ENCODE data around the gene PTPRN2. TPM values are rescaled to one million over a fixed set of nuclear protein-coding genes. Genes with fewer than 3 reads are reported as not detected.

Gene PTPRN2
- total and polyA plus RNA-seq, 9 of the 15 experiments (the other 6 are each of a cell fraction or from before 2014, with no cell fraction given) = not detected

DNA sequence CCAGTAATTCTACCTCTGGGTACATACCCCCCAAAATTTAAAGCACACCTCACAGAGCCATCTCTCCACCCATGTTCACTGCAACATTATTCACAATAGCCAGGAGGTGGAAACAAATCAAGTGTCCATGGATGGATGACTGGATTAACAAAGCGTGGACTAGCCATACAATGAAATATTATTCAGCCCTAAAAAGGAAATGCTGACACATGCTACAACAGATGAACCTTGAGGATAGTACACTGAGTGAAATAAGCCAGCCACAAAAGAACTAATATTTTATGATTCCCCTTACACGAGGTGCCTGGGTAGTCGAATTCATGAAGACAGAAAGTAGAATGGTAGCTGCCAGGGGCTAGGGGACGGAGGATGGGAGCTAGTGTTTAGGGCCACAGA is 31.1 kb upstream of the PTPRN2 start (continued):
- TF ChIP-seq, protein P1, sequence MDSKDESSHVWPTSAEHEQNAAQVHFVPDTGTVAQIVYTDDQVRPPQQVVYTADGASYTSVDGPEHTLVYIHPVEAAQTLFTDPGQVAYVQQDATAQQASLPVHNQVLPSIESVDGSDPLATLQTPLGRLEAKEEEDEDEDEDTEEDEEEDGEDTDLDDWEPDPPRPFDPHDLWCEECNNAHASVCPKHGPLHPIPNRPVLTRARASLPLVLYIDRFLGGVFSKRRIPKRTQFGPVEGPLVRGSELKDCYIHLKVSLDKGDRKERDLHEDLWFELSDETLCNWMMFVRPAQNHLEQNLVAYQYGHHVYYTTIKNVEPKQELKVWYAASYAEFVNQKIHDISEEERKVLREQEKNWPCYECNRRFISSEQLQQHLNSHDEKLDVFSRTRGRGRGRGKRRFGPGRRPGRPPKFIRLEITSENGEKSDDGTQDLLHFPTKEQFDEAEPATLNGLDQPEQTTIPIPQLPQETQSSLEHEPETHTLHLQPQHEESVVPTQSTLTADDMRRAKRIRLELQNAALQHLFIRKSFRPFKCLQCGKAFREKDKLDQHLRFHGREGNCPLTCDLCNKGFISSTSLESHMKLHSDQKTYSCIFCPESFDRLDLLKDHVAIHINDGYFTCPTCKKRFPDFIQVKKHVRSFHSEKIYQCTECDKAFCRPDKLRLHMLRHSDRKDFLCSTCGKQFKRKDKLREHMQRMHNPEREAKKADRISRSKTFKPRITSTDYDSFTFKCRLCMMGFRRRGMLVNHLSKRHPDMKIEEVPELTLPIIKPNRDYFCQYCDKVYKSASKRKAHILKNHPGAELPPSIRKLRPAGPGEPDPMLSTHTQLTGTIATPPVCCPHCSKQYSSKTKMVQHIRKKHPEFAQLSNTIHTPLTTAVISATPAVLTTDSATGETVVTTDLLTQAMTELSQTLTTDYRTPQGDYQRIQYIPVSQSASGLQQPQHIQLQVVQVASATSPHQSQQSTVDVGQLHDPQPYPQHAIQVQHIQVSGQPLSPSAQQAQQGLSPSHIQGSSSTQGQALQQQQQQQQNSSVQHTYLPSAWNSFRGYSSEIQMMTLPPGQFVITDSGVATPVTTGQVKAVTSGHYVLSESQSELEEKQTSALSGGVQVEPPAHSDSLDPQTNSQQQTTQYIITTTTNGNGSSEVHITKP (IDR thresholded peaks at IDR 0.05; ENCODE audit: partially characterized antibody) = no peak
- TF ChIP-seq, protein P2, sequence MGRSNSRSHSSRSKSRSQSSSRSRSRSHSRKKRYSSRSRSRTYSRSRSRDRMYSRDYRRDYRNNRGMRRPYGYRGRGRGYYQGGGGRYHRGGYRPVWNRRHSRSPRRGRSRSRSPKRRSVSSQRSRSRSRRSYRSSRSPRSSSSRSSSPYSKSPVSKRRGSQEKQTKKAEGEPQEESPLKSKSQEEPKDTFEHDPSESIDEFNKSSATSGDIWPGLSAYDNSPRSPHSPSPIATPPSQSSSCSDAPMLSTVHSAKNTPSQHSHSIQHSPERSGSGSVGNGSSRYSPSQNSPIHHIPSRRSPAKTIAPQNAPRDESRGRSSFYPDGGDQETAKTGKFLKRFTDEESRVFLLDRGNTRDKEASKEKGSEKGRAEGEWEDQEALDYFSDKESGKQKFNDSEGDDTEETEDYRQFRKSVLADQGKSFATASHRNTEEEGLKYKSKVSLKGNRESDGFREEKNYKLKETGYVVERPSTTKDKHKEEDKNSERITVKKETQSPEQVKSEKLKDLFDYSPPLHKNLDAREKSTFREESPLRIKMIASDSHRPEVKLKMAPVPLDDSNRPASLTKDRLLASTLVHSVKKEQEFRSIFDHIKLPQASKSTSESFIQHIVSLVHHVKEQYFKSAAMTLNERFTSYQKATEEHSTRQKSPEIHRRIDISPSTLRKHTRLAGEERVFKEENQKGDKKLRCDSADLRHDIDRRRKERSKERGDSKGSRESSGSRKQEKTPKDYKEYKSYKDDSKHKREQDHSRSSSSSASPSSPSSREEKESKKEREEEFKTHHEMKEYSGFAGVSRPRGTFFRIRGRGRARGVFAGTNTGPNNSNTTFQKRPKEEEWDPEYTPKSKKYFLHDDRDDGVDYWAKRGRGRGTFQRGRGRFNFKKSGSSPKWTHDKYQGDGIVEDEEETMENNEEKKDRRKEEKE (IDR thresholded peaks at IDR 0.05; ENCODE audit: borderline replicate concordance in 1 of 2, control insufficient read depth in 1 of 2, low read depth in 2 of 2, low read length in 1 of 2) = no peak
- no peak for TF ChIP-seq NRF1 (conservative IDR thresholded peaks at IDR 0.05 in 1 of 2, IDR thresholded peaks at IDR 0.05 in 1 of 2)
- TF ChIP-seq L3MBTL2 (IDR thresholded peaks at IDR 0.05) = no peak
- TF ChIP-seq SMARCA5 (IDR thresholded peaks at IDR 0.05) = peak; percentile 66; the same call in 1 of the 2 replicates
- peak; percentile 5; the same call in 1 of the 2 replicates for TF ChIP-seq POLR2AphosphoS5 (IDR thresholded peaks at IDR 0.05; ENCODE audit: control insufficient read depth, insufficient read depth, low read depth, low read length)
- TF ChIP-seq BCOR (IDR thresholded peaks at IDR 0.05) = peak; percentile 37; the same call in 1 of the 2 replicates
- TF ChIP-seq, protein P3, sequence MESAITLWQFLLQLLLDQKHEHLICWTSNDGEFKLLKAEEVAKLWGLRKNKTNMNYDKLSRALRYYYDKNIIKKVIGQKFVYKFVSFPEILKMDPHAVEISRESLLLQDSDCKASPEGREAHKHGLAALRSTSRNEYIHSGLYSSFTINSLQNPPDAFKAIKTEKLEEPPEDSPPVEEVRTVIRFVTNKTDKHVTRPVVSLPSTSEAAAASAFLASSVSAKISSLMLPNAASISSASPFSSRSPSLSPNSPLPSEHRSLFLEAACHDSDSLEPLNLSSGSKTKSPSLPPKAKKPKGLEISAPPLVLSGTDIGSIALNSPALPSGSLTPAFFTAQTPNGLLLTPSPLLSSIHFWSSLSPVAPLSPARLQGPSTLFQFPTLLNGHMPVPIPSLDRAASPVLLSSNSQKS (CRISPR knock-in tag; IDR thresholded peaks at IDR 0.05) = no peak
- no peak for TF ChIP-seq ZNF165 (CRISPR knock-in tag; IDR thresholded peaks at IDR 0.05; ENCODE audit: borderline replicate concordance)
- no peak for TF ChIP-seq TBP (optimal IDR thresholded peaks at IDR 0.05; ENCODE audit: low read depth, low read length)
- no peak for TF ChIP-seq DACH1 (IDR thresholded peaks at IDR 0.05; ENCODE audit: partially characterized antibody)
- TF ChIP-seq NFXL1 (CRISPR knock-in tag; IDR thresholded peaks at IDR 0.05) = no peak
- TF ChIP-seq, protein P4, sequence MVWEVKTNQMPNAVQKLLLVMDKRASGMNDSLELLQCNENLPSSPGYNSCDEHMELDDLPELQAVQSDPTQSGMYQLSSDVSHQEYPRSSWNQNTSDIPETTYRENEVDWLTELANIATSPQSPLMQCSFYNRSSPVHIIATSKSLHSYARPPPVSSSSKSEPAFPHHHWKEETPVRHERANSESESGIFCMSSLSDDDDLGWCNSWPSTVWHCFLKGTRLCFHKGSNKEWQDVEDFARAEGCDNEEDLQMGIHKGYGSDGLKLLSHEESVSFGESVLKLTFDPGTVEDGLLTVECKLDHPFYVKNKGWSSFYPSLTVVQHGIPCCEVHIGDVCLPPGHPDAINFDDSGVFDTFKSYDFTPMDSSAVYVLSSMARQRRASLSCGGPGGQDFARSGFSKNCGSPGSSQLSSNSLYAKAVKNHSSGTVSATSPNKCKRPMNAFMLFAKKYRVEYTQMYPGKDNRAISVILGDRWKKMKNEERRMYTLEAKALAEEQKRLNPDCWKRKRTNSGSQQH (CRISPR knock-in tag; IDR thresholded peaks at IDR 0.05) = no peak
- TF ChIP-seq SRF (CRISPR knock-in tag; IDR thresholded peaks at IDR 0.05) = 0 out of 4 replicates have a peak, but pooled peaks of 1 of the 2 experiments have one; percentile 30
- no peak for TF ChIP-seq TRIM24 (IDR thresholded peaks at IDR 0.05)
- no peak for TF ChIP-seq HNRNPLL (IDR thresholded peaks at IDR 0.05; ENCODE audit: low read depth, low read length, poor library complexity, severe bottlenecking)
